HepG2 (cell line): ENCODE measurements around the gene ECPAS. TPM values are rescaled to one million over a fixed set of nuclear protein-coding genes. Genes with fewer than 3 reads are reported as not detected.

Source experiments
- BHLHE40 ChIP-seq: IDR thresholded peaks from 2 replicates; pipeline ENCODE4 v1.6.1; 2011; ENCODE audit warnings: low read length, improper control_type of control experiment
- BRF2 ChIP-seq: sonication (generic); formaldehyde crosslinking; IDR thresholded peaks from 2 replicates; pipeline ENCODE4 v1.8.1; 2022; ENCODE audit warnings: mild to moderate bottlenecking, missing genetic modification reagents
- CENPX ChIP-seq: sonication (generic); formaldehyde crosslinking; IDR thresholded peaks from 2 replicates; pipeline ENCODE4 v1.9.0; 2021; ENCODE audit warnings: mild to moderate bottlenecking, missing genetic modification reagents, moderate library complexity
- CREBL2 ChIP-seq: sonication (generic); formaldehyde crosslinking; IDR thresholded peaks from 2 replicates; pipeline ENCODE4 v1.8.1; 2023; ENCODE audit warnings: missing genetic modification reagents, mild to moderate bottlenecking, borderline replicate concordance
- ETS1 ChIP-seq: sonication (generic); formaldehyde crosslinking; IDR thresholded peaks from 2 replicates; pipeline ENCODE4 v1.4.0; 2020; ENCODE audit warnings: missing genetic modification reagents
- GFI1 ChIP-seq: sonication (generic); formaldehyde crosslinking; IDR thresholded peaks from 2 replicates; pipeline ENCODE4 v1.5.0; 2020; ENCODE audit warnings: missing genetic modification reagents, mild to moderate bottlenecking, borderline replicate concordance
- HDAC1 ChIP-seq: sonication (generic); formaldehyde crosslinking; IDR thresholded peaks from 2 replicates; pipeline ENCODE4 v1.5.1; 2020; ENCODE audit warnings: mild to moderate bottlenecking, missing genetic modification reagents
- KDM3A ChIP-seq: IDR thresholded peaks from 2 replicates; pipeline ENCODE4 v1.6.1; 2018; ENCODE audit warnings: low read depth, missing compliant biosample characterization
- KDM5B ChIP-seq: sonication (generic); formaldehyde crosslinking; IDR thresholded peaks from 2 replicates; pipeline ENCODE4 v1.4.0; 2020; ENCODE audit warnings: missing genetic modification reagents, mild to moderate bottlenecking, borderline replicate concordance
- MAF1 ChIP-seq: sonication (generic); formaldehyde crosslinking; IDR thresholded peaks from 2 replicates; pipeline ENCODE4 v1.5.0; 2020; ENCODE audit warnings: missing genetic modification reagents, borderline replicate concordance
- MED13 ChIP-seq: sonication (generic); formaldehyde crosslinking; IDR thresholded peaks from 2 replicates; pipeline ENCODE4 v1.5.0; 2020; ENCODE audit warnings: missing genetic modification reagents
- RXRA ChIP-seq: sonication (generic); formaldehyde crosslinking; IDR thresholded peaks from 2 replicates; pipeline ENCODE4 v1.5.1; 2020; ENCODE audit warnings: missing genetic modification reagents
- SRY ChIP-seq: sonication (generic); formaldehyde crosslinking; IDR thresholded peaks from 2 replicates; pipeline ENCODE4 v1.8.0; 2022; ENCODE audit warnings: mild to moderate bottlenecking, missing genetic modification reagents
- TARDBP ChIP-seq: sonication (generic); formaldehyde crosslinking; IDR thresholded peaks from 2 replicates; pipeline ENCODE4 v1.8.0; 2022; ENCODE audit warnings: mild to moderate bottlenecking, missing genetic modification reagents
- TEAD3 ChIP-seq: optimal IDR thresholded peaks from 2 replicates; pipeline ENCODE3; 2016; ENCODE audit warnings: borderline replicate concordance
- ZNF124 ChIP-seq: sonication (generic); formaldehyde crosslinking; IDR thresholded peaks from 2 replicates; pipeline ENCODE4 v1.4.0; 2020; ENCODE audit warnings: missing genetic modification reagents
- polyA plus RNA-seq, 8 experiments: library from polyadenylated mRNA; depleted of rRNA in 3 of 8; stranded (reverse) in 7 of 8; unstranded in 1 of 8; fragments of >200 nt; fragmentation: Illumina TruSeq in 4 of 8; extraction: Trizol in 4 of 8; gene quantifications; 2 replicates each; pipeline versions ENCODE4 v1.2.1 to v1.2.3, GENCODE V29; 2011 to 2016; ENCODE audit warnings: low read depth in 4 of 8, missing spikeins in 1 of 8, mixed read lengths in 1 of 8; ENCODE audit not compliant: insufficient read depth in 1 of 8
- total RNA-seq, 5 experiments: library from RNA; depleted of rRNA; stranded (reverse); fragments of >200 nt; fragmentation: Illumina TruSeq; extraction: Trizol; gene quantifications; 2 replicates each; pipeline ENCODE4 v1.2.3, GENCODE V29; 2016; ENCODE audit warnings: low read depth in 1 of 5
- TF ChIP-seq, protein P1 (sequence below): sonication (generic); formaldehyde crosslinking; IDR thresholded peaks from 2 replicates; pipeline ENCODE4 v1.8.0; 2022; ENCODE audit warnings: missing genetic modification reagents, mild to moderate bottlenecking, inconsistent platforms, borderline replicate concordance
- TF ChIP-seq, protein P2 (sequence below): sonication (generic); formaldehyde crosslinking; IDR thresholded peaks from 2 replicates; pipeline ENCODE4 v1.4.0; 2020; ENCODE audit warnings: missing genetic modification reagents
- TF ChIP-seq, protein P3 (sequence below): sonication (generic); formaldehyde crosslinking; IDR thresholded peaks from 2 replicates; pipeline ENCODE4 v1.5.1; 2020; ENCODE audit warnings: mild to moderate bottlenecking, missing genetic modification reagents

The ECPAS gene
- total and polyA plus RNA-seq, 2 of the 13 experiments (the other 11 are each of a cell fraction or from before 2014, with no cell fraction given): 35.3 to 58.0 TPM

- peak; percentile 10 for TF ChIP-seq TEAD3 (CRISPR knock-in tag)
- TF ChIP-seq SRY: 0 out of 2 replicates have a peak, but pooled peaks have one; percentile 80
- 0 out of 2 replicates have a peak, but pooled peaks have one; percentile 37 for TF ChIP-seq ZNF124 (CRISPR knock-in tag)
- TF ChIP-seq, protein P1, sequence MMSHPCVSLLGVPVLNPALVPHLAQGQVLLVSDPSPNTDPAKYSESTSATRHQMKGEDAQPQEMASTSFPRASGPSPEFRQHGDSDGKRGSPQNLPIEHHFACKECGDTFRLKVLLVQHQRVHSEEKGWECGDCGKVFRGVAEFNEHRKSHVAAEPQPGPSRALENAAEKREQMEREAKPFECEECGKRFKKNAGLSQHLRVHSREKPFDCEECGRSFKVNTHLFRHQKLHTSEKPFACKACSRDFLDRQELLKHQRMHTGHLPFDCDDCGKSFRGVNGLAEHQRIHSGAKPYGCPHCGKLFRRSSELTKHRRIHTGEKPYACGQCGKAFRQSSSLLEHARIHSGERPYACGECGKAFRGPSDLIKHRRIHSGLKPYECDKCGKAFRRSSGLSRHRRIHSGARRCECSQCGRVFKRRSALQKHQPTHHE (CRISPR knock-in tag): no peak; the same call in 1 of the 2 replicates
- peak; percentile 13; the same call in 1 of the 2 replicates for TF ChIP-seq MED13 (CRISPR knock-in tag)
- no peak for TF ChIP-seq RXRA
- peak; percentile 75; the same call in 1 of the 2 replicates for TF ChIP-seq KDM5B (CRISPR knock-in tag)
- TF ChIP-seq TARDBP (CRISPR knock-in tag): 0 out of 2 replicates have a peak, but pooled peaks have one; percentile 36
- TF ChIP-seq KDM3A (CRISPR knock-in tag): 0 out of 2 replicates have a peak, but pooled peaks have one; percentile 38
- 0 out of 2 replicates have a peak, but pooled peaks have one; percentile 13 for TF ChIP-seq BHLHE40
- no peak for TF ChIP-seq CENPX (CRISPR knock-in tag)
- TF ChIP-seq, protein P2, sequence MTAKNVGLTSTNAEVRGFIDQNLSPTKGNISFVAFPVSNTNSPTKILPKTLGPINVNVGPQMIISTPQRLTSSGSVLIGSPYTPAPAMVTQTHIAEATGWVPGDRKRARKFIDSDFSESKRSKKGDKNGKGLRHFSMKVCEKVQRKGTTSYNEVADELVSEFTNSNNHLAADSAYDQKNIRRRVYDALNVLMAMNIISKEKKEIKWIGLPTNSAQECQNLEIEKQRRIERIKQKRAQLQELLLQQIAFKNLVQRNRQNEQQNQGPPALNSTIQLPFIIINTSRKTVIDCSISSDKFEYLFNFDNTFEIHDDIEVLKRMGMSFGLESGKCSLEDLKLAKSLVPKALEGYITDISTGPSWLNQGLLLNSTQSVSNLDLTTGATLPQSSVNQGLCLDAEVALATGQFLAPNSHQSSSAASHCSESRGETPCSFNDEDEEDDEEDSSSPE (CRISPR knock-in tag): peak; percentile 74
- TF ChIP-seq HDAC1: peak; percentile 58; the same call in 1 of the 2 replicates
- TF ChIP-seq CREBL2 (CRISPR knock-in tag): peak; percentile 62; the same call in 1 of the 2 replicates
- 0 out of 2 replicates have a peak, but pooled peaks have one; percentile 49 for TF ChIP-seq GFI1
- peak; percentile 78; the same call in 1 of the 2 replicates for TF ChIP-seq BRF2 (CRISPR knock-in tag)
- TF ChIP-seq MAF1 (CRISPR knock-in tag): no peak
- TF ChIP-seq ETS1 (CRISPR knock-in tag): no peak
- TF ChIP-seq, protein P3, sequence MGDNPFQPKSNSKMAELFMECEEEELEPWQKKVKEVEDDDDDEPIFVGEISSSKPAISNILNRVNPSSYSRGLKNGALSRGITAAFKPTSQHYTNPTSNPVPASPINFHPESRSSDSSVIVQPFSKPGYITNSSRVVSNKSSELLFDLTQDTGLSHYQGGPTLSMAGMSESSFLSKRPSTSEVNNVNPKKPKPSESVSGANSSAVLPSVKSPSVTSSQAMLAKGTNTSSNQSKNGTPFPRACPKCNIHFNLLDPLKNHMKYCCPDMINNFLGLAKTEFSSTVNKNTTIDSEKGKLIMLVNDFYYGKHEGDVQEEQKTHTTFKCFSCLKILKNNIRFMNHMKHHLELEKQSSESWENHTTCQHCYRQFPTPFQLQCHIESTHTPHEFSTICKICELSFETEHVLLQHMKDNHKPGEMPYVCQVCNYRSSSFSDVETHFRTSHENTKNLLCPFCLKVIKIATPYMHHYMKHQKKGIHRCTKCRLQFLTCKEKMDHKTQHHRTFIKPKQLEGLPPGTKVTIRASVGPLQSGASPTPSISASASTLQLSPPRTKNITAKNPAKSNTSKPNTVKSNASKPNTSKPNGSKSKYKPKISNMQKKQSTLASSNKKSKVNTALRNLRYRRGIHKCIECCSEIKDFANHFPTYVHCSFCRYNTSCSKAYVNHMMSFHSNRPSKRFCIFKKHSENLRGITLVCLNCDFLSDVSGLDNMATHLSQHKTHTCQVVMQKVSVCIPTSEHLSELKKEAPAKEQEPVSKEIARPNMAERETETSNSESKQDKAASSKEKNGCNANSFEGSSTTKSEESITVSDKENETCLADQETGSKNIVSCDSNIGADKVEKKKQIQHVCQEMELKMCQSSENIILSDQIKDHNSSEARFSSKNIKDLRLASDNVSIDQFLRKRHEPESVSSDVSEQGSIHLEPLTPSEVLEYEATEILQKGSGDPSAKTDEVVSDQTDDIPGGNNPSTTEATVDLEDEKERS: 0 out of 2 replicates have a peak, but pooled peaks have one; percentile 5
These were observed 41.1 kb upstream of the ECPAS start, which contains the start of gene ZNF483 (continued) for GRCh38 chr9:111525056-111525977.
